ENCODE results near the gene GAA. TPM values are rescaled to one million over a fixed set of nuclear protein-coding genes. Genes with fewer than 3 reads are reported as not detected.

The GAA gene
- total RNA-seq, 1 donor from 2014 or later: 13.1 TPM

GRCh38 chr17:80109713-80110446 lies 8.5 kb downstream of the GAA start:
- no peaks in the 10 kb centered on the region for H3K9me3 Mint-ChIP-seq
- no peaks in the 10 kb centered on the region for H3K4me1 Mint-ChIP-seq (ENCODE audit: low read depth)
- H3K27me3 Mint-ChIP-seq (ENCODE audit: insufficient read depth): peaks cover 2% of the 10 kb centered on the region
- DNase-seq (ENCODE audit: low spot score): no peak
- H3K36me3 Mint-ChIP-seq (ENCODE audit: low read depth): no peaks in the 10 kb centered on the region
- H3K27ac Mint-ChIP-seq: no peak overlapping the region
- intact Hi-C loops (cut with micrococcal nuclease): no loop called here
- H3K4me3 Mint-ChIP-seq: no peak overlapping the region

GRCh38 chr17:80110447-80110812 lies 9.0 kb downstream of the GAA start:
- H3K9me3 Mint-ChIP-seq: no peaks in the 10 kb centered on the region
- H3K27ac Mint-ChIP-seq: no peak overlapping the region
- H3K4me3 Mint-ChIP-seq: no peak overlapping the region
- no peak for DNase-seq (ENCODE audit: low spot score)
- no peaks in the 10 kb centered on the region for H3K4me1 Mint-ChIP-seq (ENCODE audit: low read depth)
- intact Hi-C loops (cut with micrococcal nuclease): no loop called here
- H3K36me3 Mint-ChIP-seq (ENCODE audit: low read depth): no peaks in the 10 kb centered on the region
- peaks cover 2% of the 10 kb centered on the region for H3K27me3 Mint-ChIP-seq (ENCODE audit: insufficient read depth)

- no peak overlapping the region for H3K27ac Mint-ChIP-seq
- DNase-seq (ENCODE audit: low spot score): no peak
- no peaks in the 10 kb centered on the region for H3K9me3 Mint-ChIP-seq
- no peak overlapping the region for H3K4me3 Mint-ChIP-seq
- no peaks in the 10 kb centered on the region for H3K36me3 Mint-ChIP-seq (ENCODE audit: low read depth)
- H3K4me1 Mint-ChIP-seq (ENCODE audit: low read depth): no peaks in the 10 kb centered on the region
- H3K27me3 Mint-ChIP-seq (ENCODE audit: insufficient read depth): peaks cover 2% of the 10 kb centered on the region
- intact Hi-C loops (cut with micrococcal nuclease): no loop called here
Observed at GRCh38 chr17:80110927-80111701, 9.7 kb downstream of the GAA start.

- peaks cover 2% of the 10 kb centered on the region for H3K27me3 Mint-ChIP-seq (ENCODE audit: insufficient read depth)
- H3K27ac Mint-ChIP-seq: no peak overlapping the region
- DNase-seq (ENCODE audit: low spot score): no peak
- H3K36me3 Mint-ChIP-seq (ENCODE audit: low read depth): no peaks in the 10 kb centered on the region
- no peak overlapping the region for H3K4me3 Mint-ChIP-seq
- H3K9me3 Mint-ChIP-seq: no peaks in the 10 kb centered on the region
- no peaks in the 10 kb centered on the region for H3K4me1 Mint-ChIP-seq (ENCODE audit: low read depth)
- intact Hi-C loops (cut with micrococcal nuclease): no loop called here
Observed at GRCh38 chr17:80111702-80112470, 10.5 kb downstream of the GAA start.

- no peaks in the 10 kb centered on the region for H3K9me3 Mint-ChIP-seq
- intact Hi-C loops (cut with micrococcal nuclease): no loop called here
- no peak for DNase-seq (ENCODE audit: low spot score)
- H3K4me1 Mint-ChIP-seq (ENCODE audit: low read depth): no peaks in the 10 kb centered on the region
- no peaks in the 10 kb centered on the region for H3K36me3 Mint-ChIP-seq (ENCODE audit: low read depth)
- no peak overlapping the region for H3K27ac Mint-ChIP-seq
- H3K4me3 Mint-ChIP-seq: no peak overlapping the region
- H3K27me3 Mint-ChIP-seq (ENCODE audit: insufficient read depth): peaks cover 2% of the 10 kb centered on the region
Observed at GRCh38 chr17:80112471-80113032, 11.2 kb downstream of the GAA start.

- H3K4me1 Mint-ChIP-seq (ENCODE audit: low read depth): no peaks in the 10 kb centered on the region
- peaks cover 2% of the 10 kb centered on the region for H3K27me3 Mint-ChIP-seq (ENCODE audit: insufficient read depth)
- no peak overlapping the region for H3K27ac Mint-ChIP-seq
- no peak for DNase-seq (ENCODE audit: low spot score)
- H3K36me3 Mint-ChIP-seq (ENCODE audit: low read depth): no peaks in the 10 kb centered on the region
- H3K4me3 Mint-ChIP-seq: no peak overlapping the region
- no peaks in the 10 kb centered on the region for H3K9me3 Mint-ChIP-seq
- intact Hi-C loops (cut with micrococcal nuclease): no loop called here
Observed at GRCh38 chr17:80113033-80113484, 11.7 kb downstream of the GAA start.

GRCh38 chr17:80114758-80115157 lies 13.4 kb downstream of the GAA start:
- intact Hi-C loops (cut with micrococcal nuclease): no loop called here

GRCh38 chr17:80115159-80115558 lies 13.8 kb downstream of the GAA start:
- H3K4me3 Mint-ChIP-seq: no peak overlapping the region
- H3K9me3 Mint-ChIP-seq: no peaks in the 10 kb centered on the region
- no peaks in the 10 kb centered on the region for H3K4me1 Mint-ChIP-seq (ENCODE audit: low read depth)

More at GRCh38 chr17:80114758-80115157, 13.4 kb downstream of the GAA start:
- H3K36me3 Mint-ChIP-seq (ENCODE audit: low read depth): no peaks in the 10 kb centered on the region
- DNase-seq (ENCODE audit: low spot score): no peak
- no peaks in the 10 kb centered on the region for H3K4me1 Mint-ChIP-seq (ENCODE audit: low read depth)
- no peak overlapping the region for H3K4me3 Mint-ChIP-seq
- no peak overlapping the region for H3K27ac Mint-ChIP-seq
- peaks cover 2% of the 10 kb centered on the region for H3K27me3 Mint-ChIP-seq (ENCODE audit: insufficient read depth)
- no peaks in the 10 kb centered on the region for H3K9me3 Mint-ChIP-seq

GRCh38 chr17:80116276-80116920 lies 15.0 kb downstream of the GAA start:
- Mint-ChIP-seq H3K4me3 (no peak overlapping the region), H3K4me1 (ENCODE audit: low read depth) (no peaks in the 10 kb centered on the region), H3K27me3 (ENCODE audit: insufficient read depth) (peaks cover 2% of the 10 kb centered on the region), H3K36me3 (ENCODE audit: low read depth) (no peaks in the 10 kb centered on the region), H3K27ac (no peak overlapping the region), H3K9me3 (no peaks in the 10 kb centered on the region)
- intact Hi-C loops (cut with micrococcal nuclease): no loop called here
- DNase-seq (ENCODE audit: low spot score): no peak

More at GRCh38 chr17:80115159-80115558, 13.8 kb downstream of the GAA start:
- DNase-seq (ENCODE audit: low spot score): no peak
- Mint-ChIP-seq H3K27ac (no peak overlapping the region), H3K36me3 (ENCODE audit: low read depth) (no peaks in the 10 kb centered on the region), H3K27me3 (ENCODE audit: insufficient read depth) (peaks cover 2% of the 10 kb centered on the region)
- intact Hi-C loops (cut with micrococcal nuclease): no loop called here

- Mint-ChIP-seq H3K4me3 (no peak overlapping the region), H3K36me3 (ENCODE audit: low read depth) (no peaks in the 10 kb centered on the region), H3K9me3 (no peaks in the 10 kb centered on the region), H3K27me3 (ENCODE audit: insufficient read depth) (peaks cover 2% of the 10 kb centered on the region), H3K27ac (no peak overlapping the region), H3K4me1 (ENCODE audit: low read depth) (no peaks in the 10 kb centered on the region)
- no peak for DNase-seq (ENCODE audit: low spot score)
- intact Hi-C loops (cut with micrococcal nuclease): no loop called here
Observed at GRCh38 chr17:80116921-80117380, 15.6 kb downstream of the GAA start.

GRCh38 chr17:80117491-80118401 lies 16.4 kb downstream of the GAA start:
- DNase-seq (ENCODE audit: low spot score): no peak
- no peaks in the 10 kb centered on the region for H3K36me3 Mint-ChIP-seq (ENCODE audit: low read depth)
- no peak overlapping the region for H3K27ac Mint-ChIP-seq
- peaks cover 2% of the 10 kb centered on the region for H3K27me3 Mint-ChIP-seq (ENCODE audit: insufficient read depth)
- H3K9me3 Mint-ChIP-seq: no peaks in the 10 kb centered on the region
- intact Hi-C loops (cut with micrococcal nuclease): no loop called here
- H3K4me1 Mint-ChIP-seq (ENCODE audit: low read depth): no peaks in the 10 kb centered on the region
- no peak overlapping the region for H3K4me3 Mint-ChIP-seq
